Measurements from ENCODE around the gene MAPRE2.
"Not testable (repeated sequence)": the region's sequence is repeated elsewhere in the genome, so short reads cannot be mapped to it uniquely, and the experiment has no call there.

The MAPRE2 gene

GRCh38 chr18:35157181-35157580 lies 116.0 kb downstream of the MAPRE2 start:
- DNase-seq = no peak

DNA sequence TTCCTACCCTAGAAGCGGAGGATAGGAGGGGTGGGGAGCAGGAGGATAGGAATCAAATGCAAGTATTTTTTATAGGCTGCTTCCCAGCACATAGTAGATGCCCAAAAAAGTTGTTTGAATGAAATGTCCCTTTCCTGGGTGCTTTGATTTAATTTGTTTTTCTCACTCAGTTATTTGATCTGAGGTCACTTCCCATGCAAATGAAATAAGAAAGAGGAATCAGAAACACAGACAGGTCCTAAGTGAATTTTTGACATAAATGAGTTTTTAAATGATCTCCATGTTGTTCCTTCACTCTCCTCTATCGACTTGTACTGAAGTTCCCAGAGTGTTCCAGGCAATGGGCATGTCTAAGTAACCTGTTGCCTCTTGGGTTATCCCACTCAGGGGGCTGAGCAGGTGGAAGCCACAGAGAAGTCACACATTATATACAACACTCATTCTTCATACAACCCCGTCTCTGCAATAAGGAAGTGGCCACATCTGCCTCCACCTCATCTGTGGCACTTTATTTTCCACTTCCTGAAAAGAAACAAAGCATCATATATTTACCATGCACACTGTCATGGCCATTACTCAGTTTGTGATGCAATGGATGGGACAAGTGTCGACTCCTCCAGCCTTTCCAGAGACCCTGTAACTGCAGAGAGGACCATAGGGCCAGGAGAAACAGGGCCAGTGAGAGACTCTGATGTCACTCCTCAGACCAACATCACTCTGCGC lies 117.7 kb downstream of the MAPRE2 start:
- no peak for DNase-seq

GRCh38 chr18:35159782-35160181 lies 118.6 kb downstream of the MAPRE2 start:
- no peak for DNase-seq

DNA sequence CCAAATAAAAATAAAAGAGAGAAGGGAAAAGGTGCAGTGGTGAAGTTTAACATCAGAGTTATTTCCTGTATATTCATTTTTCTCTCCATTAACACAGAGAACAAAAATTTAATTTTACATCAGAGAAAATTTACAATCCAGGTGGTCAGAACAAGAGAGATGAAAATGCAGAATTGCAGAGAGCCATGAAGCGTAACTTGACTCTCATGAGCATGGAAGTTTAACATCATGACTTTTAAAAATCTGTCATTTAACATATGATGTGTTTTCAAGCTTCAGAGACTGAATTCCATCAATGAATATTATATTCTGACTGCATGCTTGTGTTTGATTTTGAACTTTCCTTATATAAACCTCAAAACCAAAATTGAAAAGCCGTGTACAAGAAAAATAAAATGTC lies 120.3 kb downstream of the MAPRE2 start:
- no peak for DNase-seq

DNA sequence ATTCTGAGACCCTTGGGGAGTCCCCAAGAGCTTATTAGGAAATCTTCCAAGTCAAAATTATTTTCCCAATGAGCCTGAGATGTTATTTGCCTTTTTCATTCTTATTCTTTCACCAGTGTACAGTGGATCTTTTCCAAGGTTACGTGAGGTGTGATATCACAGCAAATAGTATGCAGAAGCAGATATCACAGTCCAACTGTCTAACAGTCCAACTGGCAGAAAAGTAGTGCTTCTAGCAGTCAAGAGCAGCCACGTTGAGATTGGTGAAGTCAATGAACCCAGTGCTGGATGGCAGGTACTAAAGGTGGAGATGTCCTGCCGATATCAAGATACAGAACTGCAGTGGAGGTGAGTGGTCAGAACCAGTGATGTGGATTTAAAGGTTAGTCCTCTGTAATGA lies 120.7 kb downstream of the MAPRE2 start:
- DNase-seq = no peak

DNA sequence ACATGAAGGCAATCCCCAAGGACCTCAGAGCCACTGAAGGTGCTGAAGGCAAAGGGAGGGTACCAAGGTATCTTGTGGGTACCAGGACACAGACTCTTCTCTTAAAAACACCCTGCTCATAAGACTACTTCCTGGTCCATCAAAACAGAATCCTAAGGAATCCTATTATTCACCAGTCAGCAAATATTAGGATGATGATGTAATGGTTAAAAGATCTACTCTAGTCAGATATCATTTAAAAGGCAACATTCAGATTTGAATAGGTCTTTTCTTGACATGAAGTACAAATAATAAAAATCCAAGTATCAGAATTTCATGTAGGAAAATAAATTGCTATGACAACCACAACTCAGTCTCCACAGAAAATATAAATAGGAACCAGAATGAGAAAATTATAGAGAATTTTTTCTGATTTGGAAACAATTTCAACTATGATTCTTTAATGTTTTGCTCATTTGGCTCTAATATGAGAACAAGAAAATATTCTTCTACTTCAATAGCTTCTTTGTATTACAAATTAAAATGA lies 121.9 kb downstream of the MAPRE2 start:
- no peak for DNase-seq

- no peak for DNase-seq
These were observed 122.5 kb downstream of the MAPRE2 start for GRCh38 chr18:35163721-35164120.

DNA sequence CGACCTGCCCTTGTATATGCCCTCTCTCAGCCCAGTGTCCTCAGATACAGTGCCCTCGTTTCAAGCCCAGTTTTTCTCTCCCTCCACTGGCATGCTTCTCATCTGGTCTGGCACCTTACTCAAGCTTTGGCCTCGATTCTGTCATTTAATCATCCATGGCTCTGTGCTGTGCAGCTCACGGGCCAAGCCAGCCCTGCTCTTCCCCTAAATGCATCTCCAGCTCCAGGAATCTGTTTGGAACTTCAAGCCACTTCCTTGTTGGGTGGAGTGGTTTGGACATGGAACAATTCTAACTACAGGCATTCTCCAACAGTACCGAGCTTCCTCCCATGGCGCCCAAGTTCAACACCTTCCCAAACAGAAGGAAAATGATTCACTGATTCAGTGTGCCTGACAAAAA lies 122.9 kb downstream of the MAPRE2 start:
- no peak for DNase-seq

DNA sequence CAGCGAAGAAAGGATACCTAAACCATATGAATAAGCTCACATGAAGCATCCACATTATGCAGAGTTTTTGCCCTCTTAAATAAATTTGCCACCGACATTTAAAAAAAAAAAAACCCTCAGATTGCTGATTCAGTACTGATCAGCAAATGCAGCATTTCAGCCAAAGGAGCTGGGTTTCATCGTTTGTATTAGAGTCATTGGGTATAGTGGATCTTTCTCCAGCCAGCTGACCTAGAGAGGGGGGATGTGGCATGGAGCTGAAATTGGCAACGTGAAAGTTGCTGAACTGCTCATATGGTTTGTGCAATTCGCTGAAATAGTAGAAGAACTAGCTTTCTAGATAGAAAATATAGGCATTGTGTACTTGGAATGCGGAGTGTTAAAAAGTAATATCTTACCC lies 126.1 kb downstream of the MAPRE2 start:
- no peak for DNase-seq

- DNase-seq = no peak
These were observed 126.6 kb downstream of the MAPRE2 start for GRCh38 chr18:35167857-35168256.

GRCh38 chr18:35170323-35170722 lies 129.1 kb downstream of the MAPRE2 start:
- DNase-seq = not testable (repeated sequence)

- no peak for DNase-seq
These were observed 130.2 kb downstream of the MAPRE2 start for GRCh38 chr18:35171315-35171987.

DNA sequence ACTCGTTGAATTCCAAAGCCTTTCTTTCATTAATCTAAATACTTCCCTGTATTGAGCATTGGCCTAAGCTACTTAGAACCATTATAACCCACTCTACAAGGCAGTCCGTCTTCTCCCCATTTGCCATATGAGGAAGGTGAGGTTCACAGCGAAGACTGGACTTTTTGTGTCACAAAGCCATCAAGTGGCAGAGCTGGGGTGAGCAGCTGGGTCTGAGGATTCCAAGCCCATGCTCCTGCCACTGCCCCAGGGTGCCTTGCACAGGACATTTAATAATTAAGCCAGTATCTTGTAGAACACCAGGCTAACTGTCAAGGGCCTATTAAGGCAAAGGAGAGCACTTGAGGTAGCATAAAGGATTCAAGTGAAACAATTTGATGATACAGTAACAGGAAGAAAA lies 130.8 kb downstream of the MAPRE2 start:
- no peak for DNase-seq

DNA sequence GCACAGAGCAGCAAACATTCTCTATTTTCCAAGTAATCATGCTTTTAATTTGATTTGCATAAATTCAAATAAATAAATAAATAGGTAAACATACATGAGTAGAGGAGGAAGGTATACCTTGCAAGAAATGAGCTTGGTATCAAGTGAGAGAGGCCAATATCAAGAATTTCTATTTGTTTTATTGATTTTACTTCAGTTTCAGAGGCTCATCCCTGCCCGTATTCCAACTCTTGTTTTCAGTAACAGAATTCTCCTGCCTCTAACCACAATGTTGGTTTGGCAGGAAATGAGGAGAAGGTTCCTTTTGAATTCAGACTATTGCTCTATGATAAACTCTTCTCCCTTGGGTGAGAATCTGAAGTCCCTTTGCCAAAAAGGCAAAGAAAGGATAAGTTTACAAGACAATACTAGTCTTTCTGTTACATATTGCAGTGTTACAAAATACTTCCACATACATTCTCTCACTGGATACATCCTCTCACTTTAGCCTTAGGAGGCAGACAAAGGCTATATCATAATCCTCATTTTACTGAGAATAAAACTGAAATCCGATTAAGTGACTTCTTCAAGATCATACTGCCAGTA lies 131.3 kb downstream of the MAPRE2 start:
- no peak for DNase-seq

DNA sequence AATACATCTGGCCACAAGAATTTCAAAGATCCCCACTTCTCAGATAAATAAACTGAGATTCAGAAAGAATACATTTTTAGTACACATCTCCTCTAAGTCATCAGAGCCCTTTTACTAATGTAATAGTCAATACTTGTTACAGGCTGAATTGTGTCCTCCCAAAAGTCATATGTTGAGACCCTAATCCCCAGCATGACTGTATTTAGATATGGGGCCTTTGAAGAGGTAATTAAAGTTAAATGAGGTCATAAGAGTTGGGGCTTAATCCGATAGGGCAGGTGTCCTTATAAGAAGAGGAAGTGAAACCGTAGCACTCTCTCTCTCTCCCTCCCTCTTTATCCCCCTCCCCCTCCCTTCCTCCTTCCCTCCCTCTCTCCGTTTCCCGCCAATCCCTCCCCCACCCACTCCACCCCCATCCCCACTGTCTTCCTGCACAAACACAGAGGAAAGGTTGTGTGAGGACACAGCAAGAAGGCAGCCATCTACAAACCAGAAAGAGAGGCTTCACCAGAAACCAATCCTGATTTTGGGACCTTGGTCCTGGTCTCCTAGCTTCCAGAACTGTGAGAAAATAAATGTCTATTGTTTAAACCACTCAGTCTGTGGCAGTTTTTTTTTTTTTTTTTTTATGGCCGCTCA lies 133.0 kb downstream of the MAPRE2 start:
- no peak for DNase-seq

DNA sequence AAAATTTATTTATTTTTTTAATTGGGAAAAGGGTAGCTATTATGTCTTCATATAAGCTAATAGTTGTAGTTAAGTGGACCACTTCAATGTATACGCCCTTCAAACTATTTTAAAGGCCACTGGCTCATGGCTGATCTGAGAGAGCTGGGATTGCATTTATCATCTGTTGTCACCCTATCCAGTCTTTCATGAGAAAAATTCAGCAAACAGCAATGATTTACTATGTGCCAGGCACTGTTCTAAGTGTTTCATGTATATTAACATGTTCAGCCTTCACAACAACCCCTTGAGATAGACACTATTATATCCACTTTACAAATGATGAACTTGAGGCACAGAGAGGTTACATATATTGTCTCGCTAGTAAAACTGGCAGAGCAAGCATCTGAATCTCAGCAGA lies 133.5 kb downstream of the MAPRE2 start:
- no peak for DNase-seq

GRCh38 chr18:35176925-35177324 lies 135.7 kb downstream of the MAPRE2 start:
- no peak for DNase-seq

DNA sequence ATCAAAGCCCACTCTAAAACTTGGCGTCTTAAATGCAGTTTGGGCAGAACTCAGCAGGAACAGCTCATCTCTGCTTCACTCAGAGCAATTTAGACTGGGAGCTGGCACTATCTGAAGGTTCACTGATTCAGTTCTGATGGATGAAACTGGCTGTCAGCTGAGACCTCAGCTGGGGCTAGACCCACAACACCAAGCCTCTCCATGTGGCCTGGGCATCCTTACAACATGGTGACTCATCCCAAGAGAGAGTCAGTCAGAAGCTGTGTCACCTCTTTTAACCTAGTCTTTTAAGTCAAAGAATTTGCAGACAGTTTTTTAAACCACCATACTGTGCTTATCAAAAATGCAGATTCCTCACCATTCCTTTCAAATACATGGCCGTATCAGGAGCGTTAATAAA lies 137.0 kb downstream of the MAPRE2 start:
- DNase-seq = no peak

DNA sequence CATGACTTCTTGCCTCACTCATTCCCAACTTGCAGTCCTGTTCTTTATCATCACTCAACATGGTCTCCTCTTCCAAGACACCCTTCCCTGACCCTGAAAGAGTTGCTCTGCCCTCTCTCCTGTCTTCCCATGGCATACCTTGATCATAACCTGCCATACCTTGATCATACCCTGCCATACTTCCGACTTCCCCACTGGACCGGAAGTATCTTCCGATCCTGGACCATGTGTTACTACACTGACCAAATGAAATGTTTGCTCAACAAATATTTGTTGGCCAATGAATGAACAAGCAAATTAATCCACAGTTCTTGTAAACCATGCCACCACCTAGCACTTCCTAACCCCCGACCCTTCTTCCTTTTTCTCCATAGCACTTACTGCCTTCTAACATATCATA lies 138.7 kb downstream of the MAPRE2 start:
- DNase-seq = no peak

GRCh38 chr18:35180455-35180854 lies 139.2 kb downstream of the MAPRE2 start:
- DNase-seq = no peak

DNA sequence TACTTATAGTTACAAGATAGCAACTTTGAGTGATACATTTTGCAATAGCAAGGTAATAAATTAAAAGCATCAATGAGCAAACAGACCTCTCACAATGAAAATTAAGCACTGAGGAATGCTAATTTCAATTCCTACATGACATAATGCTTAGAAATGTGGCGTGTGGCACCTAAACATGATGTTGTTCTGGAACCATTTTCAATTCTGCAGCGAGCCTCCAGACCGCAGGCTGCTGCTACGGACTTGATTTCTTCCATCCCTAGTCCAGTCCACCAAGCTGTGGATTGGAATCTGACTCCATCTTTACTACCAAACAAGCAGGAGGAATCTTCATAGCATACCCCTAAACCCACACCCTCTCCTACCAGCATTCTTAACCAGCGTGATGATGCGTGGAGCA lies 140.9 kb downstream of the MAPRE2 start:
- DNase-seq = no peak

DNA sequence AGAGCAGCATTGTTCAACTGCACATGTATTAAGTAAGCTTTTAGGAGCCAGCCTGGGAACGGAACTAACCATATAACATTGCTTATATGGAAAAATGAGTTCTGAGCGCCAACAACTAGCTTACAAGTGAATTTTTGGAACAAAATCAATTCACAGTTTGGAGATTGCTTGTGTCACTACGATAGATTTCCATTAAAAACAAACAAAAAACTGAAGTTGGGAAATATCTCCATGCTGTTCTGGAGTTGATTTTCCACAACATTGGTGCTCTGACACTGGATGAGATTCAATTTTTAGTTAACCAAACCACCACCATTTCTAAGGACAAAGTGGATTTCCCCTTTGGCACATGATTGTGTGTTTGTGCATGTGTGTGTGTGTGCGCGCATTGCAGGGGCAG lies 142.7 kb downstream of the MAPRE2 start:
- no peak for DNase-seq

DNA sequence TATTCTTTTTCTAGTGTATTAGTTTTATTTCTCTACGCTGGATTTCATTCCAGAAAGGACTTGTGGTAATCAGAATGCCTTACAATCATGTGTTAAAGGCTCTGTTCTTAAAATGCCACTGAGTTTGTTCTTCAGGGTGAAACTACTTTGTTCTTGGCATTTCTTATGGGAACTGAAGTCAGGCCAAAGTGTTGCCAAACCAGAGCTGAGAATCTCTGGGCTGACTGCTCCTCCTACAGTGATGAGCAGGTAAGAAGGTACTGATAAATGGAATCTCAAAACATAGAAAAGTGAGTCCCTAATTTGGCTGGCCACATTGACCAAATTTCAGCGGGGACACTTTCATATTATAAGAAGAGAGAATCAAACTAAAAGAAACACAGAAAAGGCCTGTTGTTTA lies 144.6 kb downstream of the MAPRE2 start:
- DNase-seq = no peak
